Measurements from ENCODE around the gene STH. TPM values are rescaled to one million over a fixed set of nuclear protein-coding genes. Genes with fewer than 3 reads are reported as not detected.

Gene STH
- total and polyA plus RNA-seq, 9 of the 15 experiments (the other 6 are each of a cell fraction or from before 2014, with no cell fraction given), result not detected

DNA sequence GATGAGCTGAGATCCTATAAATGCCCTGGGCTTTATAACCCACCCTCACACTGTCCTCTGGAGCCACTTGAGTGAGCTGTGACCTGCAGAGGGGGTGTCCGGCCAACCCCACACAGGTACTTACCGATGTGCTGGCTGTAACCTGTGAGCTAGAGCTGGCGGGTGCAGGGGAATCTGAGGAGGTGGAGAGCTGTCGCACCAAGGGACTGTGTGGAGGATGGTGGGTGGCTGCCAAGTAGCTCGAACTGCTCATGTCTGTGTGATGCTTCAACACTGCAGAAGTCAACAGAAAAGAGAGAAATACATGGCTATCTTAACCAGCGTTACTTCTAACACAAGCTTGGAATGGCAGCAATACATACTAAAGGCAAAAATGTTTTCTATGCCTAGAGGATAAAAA lies 39.4 kb downstream of the STH start (continued):
- TF ChIP-seq, protein P1, sequence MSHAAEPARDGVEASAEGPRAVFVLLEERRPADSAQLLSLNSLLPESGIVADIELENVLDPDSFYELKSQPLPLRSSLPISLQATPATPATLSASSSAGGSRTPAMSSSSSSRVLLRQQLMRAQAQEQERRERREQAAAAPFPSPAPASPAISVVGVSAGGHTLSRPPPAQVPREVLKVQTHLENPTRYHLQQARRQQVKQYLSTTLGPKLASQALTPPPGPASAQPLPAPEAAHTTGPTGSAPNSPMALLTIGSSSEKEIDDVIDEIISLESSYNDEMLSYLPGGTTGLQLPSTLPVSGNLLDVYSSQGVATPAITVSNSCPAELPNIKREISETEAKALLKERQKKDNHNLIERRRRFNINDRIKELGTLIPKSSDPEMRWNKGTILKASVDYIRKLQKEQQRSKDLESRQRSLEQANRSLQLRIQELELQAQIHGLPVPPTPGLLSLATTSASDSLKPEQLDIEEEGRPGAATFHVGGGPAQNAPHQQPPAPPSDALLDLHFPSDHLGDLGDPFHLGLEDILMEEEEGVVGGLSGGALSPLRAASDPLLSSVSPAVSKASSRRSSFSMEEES (CRISPR knock-in tag; IDR thresholded peaks at IDR 0.05), result no peak
- no peak for TF ChIP-seq TRIM28 (IDR thresholded peaks at IDR 0.05)
- TF ChIP-seq POLR2B (IDR thresholded peaks at IDR 0.05; ENCODE audit: low read depth, partially characterized antibody), result no peak

DNA sequence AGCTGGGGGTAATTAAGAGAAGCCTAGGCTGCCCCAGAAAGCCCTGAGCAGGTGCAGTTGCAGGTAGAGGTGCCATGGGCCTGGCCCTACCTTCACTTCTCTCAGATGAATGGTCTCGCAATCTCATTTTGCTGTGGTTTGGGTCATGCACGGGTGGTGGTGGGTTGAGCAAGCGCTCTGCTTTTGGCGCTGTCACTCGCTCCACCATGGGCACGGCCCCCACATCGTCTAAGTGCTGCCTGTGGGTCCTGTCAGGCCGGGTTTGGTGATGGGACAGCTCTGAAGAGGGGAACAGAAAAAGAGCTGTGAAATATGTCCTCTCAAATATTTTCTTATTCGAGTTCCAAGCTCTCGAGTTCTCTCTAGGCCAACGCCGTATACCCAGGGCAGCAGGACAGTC lies 39.9 kb downstream of the STH start:
- no peaks in the 10 kb centered on the region; a peak in 1 of 5 replicates for H3K27me3 ChIP-seq (ENCODE audit: control insufficient read depth in 2 of 2, insufficient read depth in 2 of 2, low read length in 2 of 2)
- peaks cover 97% of the 10 kb centered on the region for H3K36me3 ChIP-seq (ENCODE audit: control insufficient read depth, insufficient read depth, low read length)
- no peaks in the 10 kb centered on the region for H4K20me1 ChIP-seq (replicated peaks; ENCODE audit: control insufficient read depth, insufficient read depth, low read length)
- 0 out of 5 replicates have a peak, but pooled peaks cover 0 to under 1% of the 10 kb centered on the region in 2 experiments for H3K4me1 ChIP-seq (replicated peaks in 1 of 2; ENCODE audit: control insufficient read depth in 2 of 2, insufficient read depth in 2 of 2, low read length in 2 of 2)
- H3K27ac ChIP-seq (ENCODE audit: extremely low read depth, low read depth, low read length), result no peak overlapping the region
- DNase-seq (ENCODE audit: extremely low read depth in 1 of 4, low spot score in 3 of 4) (no peak), ATAC-seq (no peak), FAIRE-seq (no peak)
- CTCF ChIA-PET (ENCODE audit: low intra/inter-chr PET ratio), result no interaction called here
- intact Hi-C loops (cut with micrococcal nuclease) (no loop called here), in situ Hi-C loops (cut with MboI) (no loop called here)
- TF ChIP-seq ESRRA (IDR thresholded peaks at IDR 0.05; ENCODE audit: borderline replicate concordance, low read depth), result no peak
- no peak for TF ChIP-seq BRD9 (IDR thresholded peaks at IDR 0.05; ENCODE audit: low read depth, partially characterized antibody)
- no peak for TF ChIP-seq LEF1 (IDR thresholded peaks at IDR 0.05)
- TF ChIP-seq, protein P2, sequence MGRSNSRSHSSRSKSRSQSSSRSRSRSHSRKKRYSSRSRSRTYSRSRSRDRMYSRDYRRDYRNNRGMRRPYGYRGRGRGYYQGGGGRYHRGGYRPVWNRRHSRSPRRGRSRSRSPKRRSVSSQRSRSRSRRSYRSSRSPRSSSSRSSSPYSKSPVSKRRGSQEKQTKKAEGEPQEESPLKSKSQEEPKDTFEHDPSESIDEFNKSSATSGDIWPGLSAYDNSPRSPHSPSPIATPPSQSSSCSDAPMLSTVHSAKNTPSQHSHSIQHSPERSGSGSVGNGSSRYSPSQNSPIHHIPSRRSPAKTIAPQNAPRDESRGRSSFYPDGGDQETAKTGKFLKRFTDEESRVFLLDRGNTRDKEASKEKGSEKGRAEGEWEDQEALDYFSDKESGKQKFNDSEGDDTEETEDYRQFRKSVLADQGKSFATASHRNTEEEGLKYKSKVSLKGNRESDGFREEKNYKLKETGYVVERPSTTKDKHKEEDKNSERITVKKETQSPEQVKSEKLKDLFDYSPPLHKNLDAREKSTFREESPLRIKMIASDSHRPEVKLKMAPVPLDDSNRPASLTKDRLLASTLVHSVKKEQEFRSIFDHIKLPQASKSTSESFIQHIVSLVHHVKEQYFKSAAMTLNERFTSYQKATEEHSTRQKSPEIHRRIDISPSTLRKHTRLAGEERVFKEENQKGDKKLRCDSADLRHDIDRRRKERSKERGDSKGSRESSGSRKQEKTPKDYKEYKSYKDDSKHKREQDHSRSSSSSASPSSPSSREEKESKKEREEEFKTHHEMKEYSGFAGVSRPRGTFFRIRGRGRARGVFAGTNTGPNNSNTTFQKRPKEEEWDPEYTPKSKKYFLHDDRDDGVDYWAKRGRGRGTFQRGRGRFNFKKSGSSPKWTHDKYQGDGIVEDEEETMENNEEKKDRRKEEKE (IDR thresholded peaks at IDR 0.05; ENCODE audit: borderline replicate concordance in 1 of 2, control insufficient read depth in 1 of 2, low read depth in 2 of 2, low read length in 1 of 2), result no peak
- TF ChIP-seq, protein P3, sequence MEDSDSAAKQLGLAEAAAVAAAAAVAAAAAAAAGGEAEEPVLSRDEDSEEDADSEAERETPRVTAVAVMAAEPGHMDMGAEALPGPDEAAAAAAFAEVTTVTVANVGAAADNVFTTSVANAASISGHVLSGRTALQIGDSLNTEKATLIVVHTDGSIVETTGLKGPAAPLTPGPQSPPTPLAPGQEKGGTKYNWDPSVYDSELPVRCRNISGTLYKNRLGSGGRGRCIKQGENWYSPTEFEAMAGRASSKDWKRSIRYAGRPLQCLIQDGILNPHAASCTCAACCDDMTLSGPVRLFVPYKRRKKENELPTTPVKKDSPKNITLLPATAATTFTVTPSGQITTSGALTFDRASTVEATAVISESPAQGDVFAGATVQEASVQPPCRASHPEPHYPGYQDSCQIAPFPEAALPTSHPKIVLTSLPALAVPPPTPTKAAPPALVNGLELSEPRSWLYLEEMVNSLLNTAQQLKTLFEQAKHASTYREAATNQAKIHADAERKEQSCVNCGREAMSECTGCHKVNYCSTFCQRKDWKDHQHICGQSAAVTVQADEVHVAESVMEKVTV (CRISPR knock-in tag; IDR thresholded peaks at IDR 0.05), result no peak
- no peak for TF ChIP-seq ADNP (tag; IDR thresholded peaks at IDR 0.05)
- no peak overlapping the region for H2AFZ ChIP-seq (ENCODE audit: low read depth, low read length)
- H3K4me2 ChIP-seq (ENCODE audit: insufficient read depth, low read length), result no peak overlapping the region
- POLR2A ChIA-PET, result interaction anchor here (0.8 to 1.5 kb wide), 5 partner anchors 11 to 152 kb away, joined by 3 to 4 read pairs (median 3); no protein-coding TSS in a partner anchor
- no TSS peak for BruUV-seq (replicated peaks)
- peaks cover 7% of the 10 kb centered on the region; the same call in 1 of the 3 replicates for H3K79me2 ChIP-seq (ENCODE audit: control insufficient read depth, insufficient read depth, low read length)
- no peak overlapping the region for H3K9ac ChIP-seq (ENCODE audit: insufficient read depth in 1 of 2, low read depth in 2 of 2, low read length in 2 of 2)
- no peaks in the 10 kb centered on the region for H3K9me1 ChIP-seq (ENCODE audit: control insufficient read depth, insufficient read depth, low read length)
- no peak overlapping the region for H3K4me3 ChIP-seq
- WGBS (ENCODE audit: insufficient coverage, low coverage, missing lambda C conversion rate), result 93% methylated on average over 10 of the region's 12 CpGs
- no peaks in the 10 kb centered on the region for H3K9me3 ChIP-seq (replicated peaks; ENCODE audit: control insufficient read depth, insufficient read depth, low read depth, low read length)

All from K562 (cell line).